Measurements from ENCODE around the gene ZBTB49.
A peak's percentile ranks its signal among the peaks of the same experiment; 100 is the strongest.
"Not testable (repeated sequence)": the region's sequence is repeated elsewhere in the genome, so short reads cannot be mapped to it uniquely, and the experiment has no call there.

Gene ZBTB49

DNA sequence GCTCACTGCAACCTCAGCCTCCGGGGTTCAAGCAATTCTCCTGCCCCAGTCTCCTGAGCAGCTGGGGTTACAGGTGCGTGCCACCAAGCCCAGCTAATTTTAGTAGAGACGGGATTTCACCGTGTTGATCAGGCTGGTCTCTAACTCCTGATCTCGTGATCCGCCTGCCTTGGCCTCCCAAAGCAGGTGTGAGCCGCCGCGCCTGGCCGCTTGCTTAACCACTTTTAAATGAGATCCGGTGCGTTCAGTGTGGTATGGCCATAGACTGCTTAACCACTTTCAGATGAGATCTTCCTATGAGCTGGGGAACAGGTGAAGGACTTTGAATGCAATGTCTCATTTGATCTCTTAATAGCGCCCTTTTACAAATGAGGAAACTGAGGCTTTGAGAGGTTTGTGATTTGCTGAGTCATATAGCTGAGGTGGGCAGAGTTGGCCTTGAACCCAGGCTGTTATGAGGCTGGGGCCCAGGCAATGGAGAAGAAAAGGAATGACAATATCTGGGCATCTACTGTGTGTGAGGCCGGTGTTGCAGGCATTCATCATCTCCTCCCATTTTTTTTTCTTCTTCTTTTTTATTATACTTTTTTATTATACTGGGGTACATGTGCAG lies 55.0 kb downstream of the ZBTB49 start:
- peaks cover 15 to 26% of the 10 kb centered on the region in 2 donors for H3K27me3 Mint-ChIP-seq
- H3K36me3 Mint-ChIP-seq: no peaks in the 10 kb centered on the region
- DNase-seq (peak; percentile 54), ATAC-seq (replicated peaks) (peak; percentile 91)
- peaks cover 0 to 1% of the 10 kb centered on the region in 2 donors for H3K9me3 Mint-ChIP-seq
- H3K4me1 Mint-ChIP-seq: peaks cover 20 to 21% of the 10 kb centered on the region in 2 donors
- H3K27ac Mint-ChIP-seq: peak overlapping the region; percentile 57
- peak overlapping the region; percentile 12 to 31 for H3K4me3 Mint-ChIP-seq

- Mint-ChIP-seq H3K9me3 (peaks cover 0 to 1% of the 10 kb centered on the region in 2 donors), H3K4me3 (no peak overlapping the region), H3K27ac (no peak overlapping the region), H3K4me1 (peaks cover 17 to 20% of the 10 kb centered on the region in 2 donors), H3K36me3 (no peaks in the 10 kb centered on the region), H3K27me3 (peaks cover 15 to 26% of the 10 kb centered on the region in 2 donors)
- no peak for ATAC-seq (replicated peaks)
- no peak for DNase-seq
These were observed 57.5 kb downstream of the ZBTB49 start for GRCh38 chr4:4347585-4347984.

- H3K27ac Mint-ChIP-seq; H3K9me3 Mint-ChIP-seq; ATAC-seq (replicated peaks); DNase-seq; H3K4me3 Mint-ChIP-seq; H3K36me3 Mint-ChIP-seq: not testable (repeated sequence)
- peaks cover 18 to 26% of the 10 kb centered on the region in 2 donors for H3K27me3 Mint-ChIP-seq
- H3K4me1 Mint-ChIP-seq: peaks cover 17 to 20% of the 10 kb centered on the region in 2 donors
These were observed 58.5 kb downstream of the ZBTB49 start for GRCh38 chr4:4348585-4348984.

DNA sequence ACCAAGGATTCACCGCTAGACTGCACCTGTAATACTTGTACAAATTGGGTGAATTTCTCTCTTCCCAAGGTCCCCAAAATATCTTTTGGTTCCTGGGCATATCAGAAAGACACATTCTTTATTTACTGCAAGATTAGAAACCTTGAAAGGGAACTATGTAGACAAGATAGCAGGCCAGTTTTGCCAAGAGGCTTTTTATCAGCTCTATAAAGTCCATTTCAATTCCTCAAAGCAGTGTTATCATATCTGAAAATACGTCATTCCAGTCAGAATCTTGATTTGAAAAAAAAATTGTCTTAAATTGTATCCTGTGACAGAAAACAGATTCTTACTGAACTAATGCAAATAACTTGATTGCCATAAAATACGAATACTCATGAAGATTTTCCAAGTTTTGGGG lies 59.8 kb downstream of the ZBTB49 start:
- Mint-ChIP-seq H3K36me3 (no peaks in the 10 kb centered on the region), H3K4me3 (no peak overlapping the region), H3K9me3 (peaks cover 0 to 1% of the 10 kb centered on the region in 2 donors), H3K27ac (no peak overlapping the region), H3K4me1 (peaks cover 10 to 14% of the 10 kb centered on the region in 2 donors), H3K27me3 (peaks cover 18 to 31% of the 10 kb centered on the region in 2 donors)
- DNase-seq: no peak
- no peak for ATAC-seq (replicated peaks)

GRCh38 chr4:4350909-4351308 lies 60.9 kb downstream of the ZBTB49 start:
- peaks cover 5 to 6% of the 10 kb centered on the region in 2 donors for H3K4me1 Mint-ChIP-seq
- H3K9me3 Mint-ChIP-seq: peaks cover 0 to 1% of the 10 kb centered on the region in 2 donors
- ATAC-seq (replicated peaks) (no peak), DNase-seq (no peak)
- peaks cover 22 to 38% of the 10 kb centered on the region in 2 donors for H3K27me3 Mint-ChIP-seq
- no peaks in the 10 kb centered on the region for H3K36me3 Mint-ChIP-seq
- no peak overlapping the region for H3K4me3 Mint-ChIP-seq
- no peak overlapping the region for H3K27ac Mint-ChIP-seq

DNA sequence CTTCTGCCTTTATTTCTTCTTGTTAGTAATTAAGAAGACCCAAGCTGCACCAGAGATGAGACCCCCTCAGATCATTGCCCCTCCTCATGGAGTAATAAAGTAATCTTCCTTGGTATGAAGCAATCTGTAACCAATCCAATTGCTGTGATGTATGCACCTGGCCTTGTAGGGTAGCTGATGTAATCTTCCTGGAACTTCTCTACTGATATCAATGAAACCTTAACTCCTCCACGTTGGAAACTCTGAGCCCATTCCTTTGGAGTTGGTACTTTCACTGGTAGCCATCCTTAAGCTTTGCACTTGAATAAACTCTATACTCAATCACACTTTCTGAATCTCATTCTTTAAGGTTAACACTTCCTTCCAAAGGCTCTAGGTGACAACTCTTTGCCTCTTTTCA lies 65.3 kb downstream of the ZBTB49 start:
- DNase-seq (no peak), ATAC-seq (replicated peaks) (no peak)
- Mint-ChIP-seq H3K9me3 (no peaks in the 10 kb centered on the region), H3K4me3 (no peak overlapping the region), H3K27ac (no peak overlapping the region), H3K36me3 (no peaks in the 10 kb centered on the region), H3K27me3 (peaks cover 33 to 39% of the 10 kb centered on the region in 2 donors), H3K4me1 (no peaks in the 10 kb centered on the region)

DNA sequence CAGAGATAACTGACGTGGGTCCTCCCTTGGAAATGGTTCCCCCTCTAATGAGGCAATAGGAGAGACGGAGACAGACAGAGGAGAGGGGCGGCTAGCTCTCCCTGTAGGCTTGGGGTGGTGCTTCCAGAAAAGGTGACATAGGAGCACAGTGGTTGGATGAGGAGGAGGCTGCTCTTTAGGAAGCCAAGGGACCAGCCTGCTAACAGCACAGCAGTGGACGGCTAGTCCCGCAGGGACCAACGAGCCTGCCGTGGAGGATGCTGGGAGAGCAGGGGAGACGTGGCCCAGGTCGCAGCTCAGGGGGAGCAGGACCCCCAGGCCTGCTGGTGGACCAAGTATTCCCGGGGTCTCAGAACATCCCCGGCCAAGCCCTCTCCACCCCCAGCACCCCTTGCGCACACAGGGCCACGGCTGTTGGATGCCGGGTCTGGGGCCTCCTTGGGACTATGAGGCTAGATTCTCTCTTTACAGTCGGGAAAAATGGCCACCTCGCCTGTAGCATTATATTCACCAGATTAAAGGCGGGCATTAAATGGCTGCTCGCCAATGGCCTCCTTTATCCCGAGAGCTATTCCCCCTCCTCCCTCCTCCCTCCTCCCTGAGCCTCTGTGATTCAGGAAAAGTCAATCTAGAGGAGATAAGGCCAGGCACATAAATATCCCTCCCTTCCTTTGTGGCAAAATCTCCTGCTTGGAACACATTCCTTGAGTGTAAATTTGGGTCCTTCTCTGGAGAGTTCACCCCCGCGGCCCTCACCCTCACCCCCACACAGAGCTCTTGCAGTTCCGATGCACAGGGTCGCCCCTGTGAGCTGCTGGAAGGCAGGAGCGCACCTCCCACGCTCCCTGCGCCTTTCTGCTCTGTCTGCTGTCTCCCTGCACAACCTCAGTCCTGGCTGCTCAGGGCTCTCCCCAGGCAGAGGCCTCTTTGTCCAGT lies 66.3 kb downstream of the ZBTB49 start:
- ATAC-seq (replicated peaks) (no peak), DNase-seq (no peak)
- Mint-ChIP-seq H3K36me3 (no peaks in the 10 kb centered on the region), H3K27ac (no peak overlapping the region), H3K4me1 (no peaks in the 10 kb centered on the region), H3K4me3 (no peak overlapping the region), H3K27me3 (peaks cover 41 to 43% of the 10 kb centered on the region in 2 donors), H3K9me3 (no peaks in the 10 kb centered on the region)

DNA sequence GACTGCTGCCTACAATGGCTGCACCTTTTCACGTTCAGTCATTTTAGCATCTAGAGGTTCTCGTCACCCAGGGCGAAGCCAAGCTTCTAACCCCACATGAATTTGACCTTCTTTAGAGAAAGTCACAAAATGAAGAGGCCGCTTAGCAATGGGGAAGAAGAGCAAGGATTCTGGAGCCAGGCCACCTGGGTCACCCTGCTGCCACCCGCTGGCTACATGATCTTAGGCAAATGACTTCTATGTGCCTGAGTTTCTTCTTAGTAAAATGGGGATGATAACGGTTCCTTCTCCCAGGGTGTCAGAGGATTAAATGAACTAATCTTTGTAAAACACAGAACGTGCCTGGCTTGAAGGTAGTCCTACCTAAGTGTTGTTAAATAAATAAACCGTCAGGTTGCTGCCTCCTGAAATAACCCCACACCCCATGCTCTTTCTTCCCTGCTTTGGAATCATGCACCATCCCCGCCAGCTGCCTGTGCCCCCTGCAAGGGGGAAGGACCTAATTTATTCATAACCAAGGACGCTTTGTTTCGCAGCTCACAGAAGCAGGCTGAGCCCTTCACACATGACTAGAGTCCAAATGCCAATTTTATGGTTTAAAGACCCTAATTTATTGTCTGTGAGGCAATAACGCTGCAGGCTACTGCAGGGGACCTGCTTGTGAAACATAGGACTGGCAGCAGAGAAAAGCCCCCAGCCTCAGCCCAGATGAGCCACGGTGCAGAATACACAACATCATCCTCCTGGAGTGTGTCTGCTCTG lies 68.2 kb downstream of the ZBTB49 start:
- DNase-seq (no peak), ATAC-seq (replicated peaks) (no peak)
- Mint-ChIP-seq H3K9me3 (peaks cover 0 to 4% of the 10 kb centered on the region in 2 donors), H3K4me1 (no peaks in the 10 kb centered on the region), H3K27ac (no peak overlapping the region), H3K4me3 (no peak overlapping the region), H3K27me3 (peaks cover 54 to 60% of the 10 kb centered on the region in 2 donors), H3K36me3 (no peaks in the 10 kb centered on the region)

DNA sequence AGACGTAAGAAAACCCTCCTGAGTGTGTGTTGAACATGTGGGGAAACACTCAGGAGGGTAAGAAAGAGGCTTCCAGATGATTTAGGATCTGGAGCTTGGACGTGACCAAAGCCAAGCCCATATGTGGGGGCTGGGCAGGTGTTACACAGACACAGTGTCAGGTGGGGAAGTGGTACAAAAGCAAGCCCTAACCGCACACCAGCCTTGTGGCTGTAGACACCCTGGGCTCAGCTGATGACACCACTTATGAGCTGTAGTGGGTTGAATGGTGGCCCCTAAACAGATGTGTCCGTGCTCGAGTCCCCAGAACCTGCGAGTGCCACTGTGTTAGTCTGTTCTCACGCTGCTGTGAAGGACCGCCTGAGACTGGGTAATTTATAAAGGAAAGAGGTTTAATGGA lies 71.8 kb downstream of the ZBTB49 start:
- peaks cover 3 to 4% of the 10 kb centered on the region in 2 donors for H3K36me3 Mint-ChIP-seq
- H3K27me3 Mint-ChIP-seq: peaks cover 51 to 56% of the 10 kb centered on the region in 2 donors
- H3K9me3 Mint-ChIP-seq: peaks cover 7 to 14% of the 10 kb centered on the region in 2 donors
- ATAC-seq (replicated peaks): no peak
- H3K4me1 Mint-ChIP-seq: no peaks in the 10 kb centered on the region
- H3K4me3 Mint-ChIP-seq: no peak overlapping the region
- no peak overlapping the region for H3K27ac Mint-ChIP-seq
- no peak for DNase-seq

DNA sequence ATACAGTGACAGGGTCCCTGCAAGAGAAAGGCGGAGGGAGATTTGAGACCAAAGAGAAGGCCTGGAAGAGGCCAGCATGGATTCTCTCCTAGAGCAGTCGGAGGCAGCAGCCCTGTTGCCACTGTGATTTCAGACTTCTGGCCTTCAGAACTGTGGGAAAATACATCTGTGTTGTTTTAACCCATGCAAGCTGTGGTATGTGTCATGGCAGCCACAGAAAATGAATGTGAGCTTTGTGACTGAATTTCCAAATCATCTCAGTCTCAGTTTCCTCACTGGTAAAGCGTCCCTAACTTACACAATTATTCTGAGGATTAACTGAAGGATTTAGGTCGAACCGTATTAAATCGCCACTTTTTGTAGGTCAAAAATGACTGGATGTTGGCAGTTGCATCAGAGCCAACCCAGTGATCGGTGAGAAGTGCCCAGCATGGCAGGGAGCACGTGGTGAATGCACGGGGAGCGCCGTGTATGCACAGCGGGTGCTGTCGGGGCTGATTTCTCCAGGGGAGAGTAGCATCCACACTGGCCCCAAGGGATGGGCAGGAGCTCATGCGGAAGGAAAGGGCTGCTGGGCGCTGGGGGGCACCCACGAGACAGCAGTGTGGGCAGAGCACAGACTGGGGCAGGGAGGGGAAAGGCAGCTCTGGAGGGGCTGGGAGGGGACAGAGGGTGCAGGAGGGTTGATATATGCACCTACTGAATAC lies 73.1 kb downstream of the ZBTB49 start:
- Mint-ChIP-seq H3K27me3 (peaks cover 44 to 50% of the 10 kb centered on the region in 2 donors), H3K4me3 (no peak overlapping the region), H3K27ac (no peak overlapping the region), H3K36me3 (peaks cover 3 to 7% of the 10 kb centered on the region in 2 donors), H3K4me1 (no peaks in the 10 kb centered on the region), H3K9me3 (peaks cover 8 to 18% of the 10 kb centered on the region in 2 donors)
- DNase-seq: no peak
- ATAC-seq (replicated peaks): no peak

- no peak overlapping the region for H3K27ac Mint-ChIP-seq
- H3K27me3 Mint-ChIP-seq: peaks cover 35 to 53% of the 10 kb centered on the region in 2 donors
These were observed 74.0 kb downstream of the ZBTB49 start for GRCh38 chr4:4364061-4364460.

DNA sequence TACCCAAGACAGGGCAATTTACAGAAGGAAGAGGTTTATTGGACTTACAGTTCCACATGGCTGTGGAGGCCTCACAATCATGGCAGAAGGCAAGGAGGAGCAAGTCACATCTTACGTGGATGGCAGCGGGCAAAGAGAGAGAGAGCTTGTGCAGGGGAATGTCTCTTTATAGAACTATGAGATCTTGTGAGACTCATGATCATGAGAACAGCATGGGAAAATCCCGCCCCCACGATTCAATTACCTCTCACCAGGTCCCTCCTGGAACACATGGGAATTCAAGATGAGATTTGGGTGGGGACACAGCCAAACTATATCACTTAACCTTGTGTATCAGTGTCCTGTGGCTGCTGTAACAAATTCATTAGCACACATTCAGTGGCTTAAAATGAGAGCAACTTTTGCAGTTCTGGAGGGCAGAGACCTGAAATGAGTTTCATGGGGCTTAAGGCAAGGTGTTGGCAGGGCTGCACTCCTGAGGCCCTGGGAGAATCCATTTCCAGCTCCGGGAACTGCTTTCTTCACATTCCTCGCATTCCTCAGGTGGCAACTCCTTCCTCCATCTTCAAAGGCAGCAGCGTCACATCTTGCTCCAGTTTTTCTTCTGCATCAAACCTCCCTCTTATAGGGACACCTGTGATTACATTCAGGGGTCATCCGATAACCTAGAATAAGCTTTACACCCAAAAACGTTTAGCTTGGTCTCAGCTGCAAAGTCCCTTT lies 74.6 kb downstream of the ZBTB49 start:
- Mint-ChIP-seq H3K4me3 (no peak overlapping the region), H3K4me1 (no peaks in the 10 kb centered on the region), H3K36me3 (peaks cover 3 to 10% of the 10 kb centered on the region in 2 donors), H3K27me3 (peaks cover 38 to 56% of the 10 kb centered on the region in 2 donors), H3K9me3 (peaks cover 8 to 22% of the 10 kb centered on the region in 2 donors), H3K27ac (no peak overlapping the region)
- DNase-seq (no peak), ATAC-seq (replicated peaks) (no peak)

More at GRCh38 chr4:4364061-4364460, 74.0 kb downstream of the ZBTB49 start:
- peaks cover 3 to 10% of the 10 kb centered on the region in 2 donors for H3K36me3 Mint-ChIP-seq
- no peaks in the 10 kb centered on the region for H3K4me1 Mint-ChIP-seq
- no peak for DNase-seq
- no peak overlapping the region for H3K4me3 Mint-ChIP-seq
- peaks cover 8 to 22% of the 10 kb centered on the region in 2 donors for H3K9me3 Mint-ChIP-seq
- ATAC-seq (replicated peaks): no peak

Data from stimulated activated naive B cell treated with anti-CD40 and anti-IgM and Interleukin-4, amounts not matched to agents 10 μg/mL and 1 μg/mL and 100 μg/mL, for 72 hours (primary cell).